ENCODE data around the gene SULT1C4.

The SULT1C4 gene

GRCh38 chr2:108363024-108363907, 14.5 kb upstream of the SULT1C4 start:
- no peak for ATAC-seq
- Mint-ChIP-seq H3K36me3 (ENCODE audit: low read depth) (no peaks in the 10 kb centered on the region), H3K27me3 (peaks cover 11% of the 10 kb centered on the region), H3K4me3 (no peak overlapping the region), H3K9me3 (no peaks in the 10 kb centered on the region), H3K27ac (no peak overlapping the region), H3K4me1 (no peaks in the 10 kb centered on the region)
- peak; percentile 10 for DNase-seq

- Mint-ChIP-seq H3K27me3 (peaks cover 15% of the 10 kb centered on the region), H3K4me3 (no peak overlapping the region), H3K27ac (no peak overlapping the region), H3K4me1 (no peaks in the 10 kb centered on the region), H3K9me3 (no peaks in the 10 kb centered on the region), H3K36me3 (ENCODE audit: low read depth) (no peaks in the 10 kb centered on the region)
- DNase-seq (no peak), ATAC-seq (no peak)
Observed at GRCh38 chr2:108363908-108364225, 13.9 kb upstream of the SULT1C4 start.

GRCh38 chr2:108364676-108365297, 13.0 kb upstream of the SULT1C4 start:
- DNase-seq (no peak), ATAC-seq (no peak)
- no peaks in the 10 kb centered on the region for H3K36me3 Mint-ChIP-seq (ENCODE audit: low read depth)
- H3K9me3 Mint-ChIP-seq, result no peaks in the 10 kb centered on the region
- H3K27ac Mint-ChIP-seq, result no peak overlapping the region
- H3K4me3 Mint-ChIP-seq, result no peak overlapping the region
- H3K4me1 Mint-ChIP-seq, result no peaks in the 10 kb centered on the region
- peaks cover 12% of the 10 kb centered on the region for H3K27me3 Mint-ChIP-seq

- DNase-seq, result no peak
- H3K27me3 Mint-ChIP-seq, result peaks cover 12% of the 10 kb centered on the region
- no peak overlapping the region for H3K27ac Mint-ChIP-seq
- no peaks in the 10 kb centered on the region for H3K4me1 Mint-ChIP-seq
- no peaks in the 10 kb centered on the region for H3K9me3 Mint-ChIP-seq
- H3K36me3 Mint-ChIP-seq (ENCODE audit: low read depth), result no peaks in the 10 kb centered on the region
- no peak overlapping the region for H3K4me3 Mint-ChIP-seq
- no peak for ATAC-seq
Observed at GRCh38 chr2:108365656-108366055, 12.1 kb upstream of the SULT1C4 start.

- H3K27ac Mint-ChIP-seq, result no peak overlapping the region
- H3K4me1 Mint-ChIP-seq, result no peaks in the 10 kb centered on the region
- no peaks in the 10 kb centered on the region for H3K36me3 Mint-ChIP-seq (ENCODE audit: low read depth)
- peaks cover 6% of the 10 kb centered on the region for H3K27me3 Mint-ChIP-seq
- H3K4me3 Mint-ChIP-seq, result no peak overlapping the region
- no peaks in the 10 kb centered on the region for H3K9me3 Mint-ChIP-seq
- ATAC-seq (no peak), DNase-seq (no peak)
Observed at GRCh38 chr2:108367014-108367413, 10.7 kb upstream of the SULT1C4 start.

- ATAC-seq (no peak), DNase-seq (no peak)
- peaks cover 6% of the 10 kb centered on the region for H3K27me3 Mint-ChIP-seq
- no peaks in the 10 kb centered on the region for H3K4me1 Mint-ChIP-seq
- H3K4me3 Mint-ChIP-seq, result no peak overlapping the region
- H3K27ac Mint-ChIP-seq, result no peak overlapping the region
- no peaks in the 10 kb centered on the region for H3K36me3 Mint-ChIP-seq (ENCODE audit: low read depth)
- no peaks in the 10 kb centered on the region for H3K9me3 Mint-ChIP-seq
Observed at GRCh38 chr2:108367561-108368175, 10.1 kb upstream of the SULT1C4 start.

- H3K27ac Mint-ChIP-seq, result no peak overlapping the region
- H3K4me3 Mint-ChIP-seq, result no peak overlapping the region
- ATAC-seq (no peak), DNase-seq (no peak)
- no peaks in the 10 kb centered on the region for H3K4me1 Mint-ChIP-seq
- H3K36me3 Mint-ChIP-seq (ENCODE audit: low read depth), result no peaks in the 10 kb centered on the region
- peaks cover 6% of the 10 kb centered on the region for H3K27me3 Mint-ChIP-seq
- no peaks in the 10 kb centered on the region for H3K9me3 Mint-ChIP-seq
Observed at GRCh38 chr2:108369153-108369552, 8.6 kb upstream of the SULT1C4 start.

- Mint-ChIP-seq H3K27ac (no peak overlapping the region), H3K36me3 (ENCODE audit: low read depth) (no peaks in the 10 kb centered on the region), H3K4me3 (no peak overlapping the region), H3K9me3 (no peaks in the 10 kb centered on the region), H3K27me3 (peaks cover 4% of the 10 kb centered on the region), H3K4me1 (no peaks in the 10 kb centered on the region)
- ATAC-seq (no peak), DNase-seq (no peak)
Observed at GRCh38 chr2:108370080-108370479, 7.7 kb upstream of the SULT1C4 start.

GRCh38 chr2:108376774-108377173, 980 bp upstream of the SULT1C4 start:
- Mint-ChIP-seq H3K9me3 (no peaks in the 10 kb centered on the region), H3K27ac (no peak overlapping the region), H3K4me3 (no peak overlapping the region), H3K27me3 (no peaks in the 10 kb centered on the region), H3K4me1 (no peaks in the 10 kb centered on the region), H3K36me3 (ENCODE audit: low read depth) (no peaks in the 10 kb centered on the region)
- DNase-seq, result no peak
- ATAC-seq, result no peak

- DNase-seq, result no peak
- no peaks in the 10 kb centered on the region for H3K36me3 Mint-ChIP-seq (ENCODE audit: low read depth)
Observed at GRCh38 chr2:108377401-108377800, 353 bp upstream of the SULT1C4 start.

GRCh38 chr2:108378851-108379250, 1.1 kb downstream of the SULT1C4 start:
- Mint-ChIP-seq H3K36me3 (ENCODE audit: low read depth) (no peaks in the 10 kb centered on the region), H3K9me3 (no peaks in the 10 kb centered on the region), H3K4me1 (no peaks in the 10 kb centered on the region), H3K4me3 (no peak overlapping the region), H3K27ac (no peak overlapping the region), H3K27me3 (no peaks in the 10 kb centered on the region)
- ATAC-seq (no peak), DNase-seq (no peak)

More at GRCh38 chr2:108377401-108377800, 353 bp upstream of the SULT1C4 start:
- no peak for ATAC-seq
- Mint-ChIP-seq H3K27ac (no peak overlapping the region), H3K4me3 (no peak overlapping the region), H3K4me1 (no peaks in the 10 kb centered on the region), H3K27me3 (no peaks in the 10 kb centered on the region), H3K9me3 (no peaks in the 10 kb centered on the region)

- Mint-ChIP-seq H3K27me3 (no peaks in the 10 kb centered on the region), H3K4me3 (no peak overlapping the region), H3K36me3 (ENCODE audit: low read depth) (no peaks in the 10 kb centered on the region), H3K9me3 (no peaks in the 10 kb centered on the region), H3K4me1 (no peaks in the 10 kb centered on the region), H3K27ac (no peak overlapping the region)
- DNase-seq (no peak), ATAC-seq (no peak)
Observed at GRCh38 chr2:108382196-108382595, 4.4 kb downstream of the SULT1C4 start.

GRCh38 chr2:108383146-108383830, 5.5 kb downstream of the SULT1C4 start:
- DNase-seq (no peak), ATAC-seq (no peak)
- Mint-ChIP-seq H3K27ac (no peak overlapping the region), H3K27me3 (no peaks in the 10 kb centered on the region), H3K4me3 (no peak overlapping the region), H3K36me3 (ENCODE audit: low read depth) (no peaks in the 10 kb centered on the region), H3K9me3 (no peaks in the 10 kb centered on the region), H3K4me1 (no peaks in the 10 kb centered on the region)

- Mint-ChIP-seq H3K27me3 (no peaks in the 10 kb centered on the region), H3K9me3 (no peaks in the 10 kb centered on the region), H3K36me3 (ENCODE audit: low read depth) (no peaks in the 10 kb centered on the region), H3K4me1 (no peaks in the 10 kb centered on the region), H3K4me3 (no peak overlapping the region), H3K27ac (no peak overlapping the region)
- ATAC-seq (no peak), DNase-seq (no peak)
Observed at GRCh38 chr2:108384662-108385393, 7.1 kb downstream of the SULT1C4 start.

Data from activated naive CD8-positive, alpha-beta T cell treated with anti-CD3 and anti-CD28 coated beads, Interleukin-2, amount 50 U/mL, for 24 hours (primary cell).